Suppressor macrophage treated with lipopolysaccharide for 1 hour (primary cell): ENCODE data around the gene SMPX.

Source experiments
- DNase-seq, 3 donors: peaks; one replicate each; pipeline ENCODE4 v3.0.0-alpha.2; 2020 to 2022

Gene SMPX

DNA sequence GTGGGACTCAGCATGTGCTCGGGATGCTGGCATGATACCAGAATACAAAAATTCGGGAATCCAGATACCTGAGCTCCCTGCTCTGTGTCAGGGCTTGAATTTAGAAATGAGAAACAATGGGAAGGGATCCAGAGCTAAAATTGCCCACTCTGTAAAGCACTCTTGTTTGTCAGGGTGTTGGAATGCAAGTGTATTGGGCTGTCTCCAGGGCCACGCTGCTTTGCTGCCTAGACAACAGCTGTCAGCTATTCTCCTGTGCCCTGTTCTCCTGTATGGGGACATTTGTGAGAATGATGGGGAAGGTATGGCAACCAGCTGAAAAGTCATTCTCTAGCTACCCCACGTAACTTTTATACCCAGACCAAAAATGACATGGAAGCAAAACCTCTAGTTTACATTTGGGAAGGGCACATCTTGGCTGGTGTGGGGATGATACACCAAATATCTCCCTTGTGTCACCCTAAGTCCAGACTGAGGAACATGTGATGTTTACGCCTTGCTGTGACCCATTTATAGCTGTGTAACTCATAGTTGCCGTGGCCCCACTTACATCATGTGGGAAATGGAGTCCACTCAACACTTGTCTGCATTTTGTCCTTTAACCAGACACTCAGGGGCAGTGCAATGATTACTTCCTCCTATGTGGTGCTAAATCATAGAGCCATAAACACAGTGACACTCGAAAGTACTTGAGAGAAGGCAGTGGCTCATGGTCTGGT, 46.6 kb downstream of the SMPX start:
- DNase-seq, result no peak

DNA sequence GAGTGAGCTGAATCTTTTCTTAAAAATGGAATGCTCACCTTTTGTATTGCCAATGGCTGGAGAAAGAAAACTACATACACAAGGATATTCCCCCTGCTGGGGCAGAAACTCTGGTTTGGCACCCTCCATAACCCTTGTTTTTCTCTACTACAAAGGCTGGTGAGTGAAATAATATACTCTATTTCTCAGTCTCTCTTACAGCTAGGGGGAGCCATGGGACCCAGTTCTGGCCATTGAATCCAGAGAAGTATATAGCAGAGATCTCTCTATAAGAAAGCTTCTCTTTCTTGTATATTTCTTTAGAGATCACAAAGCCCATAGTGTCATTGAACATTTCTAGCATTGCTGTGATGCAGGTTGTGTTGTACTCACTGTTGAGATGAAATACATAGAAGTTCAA, 49.8 kb downstream of the SMPX start:
- DNase-seq, result no peak

DNA sequence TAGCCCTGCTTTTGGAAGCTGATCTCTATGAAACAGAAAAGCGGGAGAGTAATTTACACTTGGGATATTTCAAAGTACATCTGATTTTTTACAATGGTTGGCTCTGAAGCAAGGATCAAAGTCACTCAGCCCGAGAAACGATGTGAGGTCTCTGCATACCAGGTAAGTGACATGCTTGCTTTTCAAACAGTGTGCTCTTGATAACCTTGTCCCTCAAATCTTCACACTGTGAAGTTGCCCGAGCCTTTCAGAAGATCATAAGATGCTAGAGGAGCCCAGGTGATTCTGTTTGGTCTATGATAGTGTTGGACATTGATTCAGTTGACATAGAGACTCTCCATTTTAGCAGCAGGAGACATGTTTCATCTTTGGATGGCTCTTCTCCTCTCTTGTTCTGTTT, 52.7 kb downstream of the SMPX start:
- DNase-seq, result no peak

DNA sequence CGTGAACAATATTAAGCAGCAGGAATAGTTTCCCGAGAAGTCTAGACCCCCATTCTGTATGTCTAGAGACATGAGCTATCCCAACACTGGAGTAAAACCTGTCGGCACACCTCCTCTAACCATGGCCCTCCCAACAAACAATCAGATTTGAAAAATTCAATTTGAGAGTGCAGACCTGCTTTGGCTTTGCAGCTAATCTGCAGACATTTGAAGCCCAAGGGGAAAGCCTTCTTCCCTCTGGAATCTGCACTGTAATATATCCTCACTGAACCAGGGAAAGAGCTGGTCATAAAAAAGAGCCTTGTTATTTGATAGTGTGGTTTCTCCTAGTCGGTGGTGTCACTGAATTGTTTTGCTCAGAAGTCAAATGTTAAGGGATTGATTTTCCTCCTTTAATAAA, 55.2 kb downstream of the SMPX start:
- DNase-seq, result no peak

DNA sequence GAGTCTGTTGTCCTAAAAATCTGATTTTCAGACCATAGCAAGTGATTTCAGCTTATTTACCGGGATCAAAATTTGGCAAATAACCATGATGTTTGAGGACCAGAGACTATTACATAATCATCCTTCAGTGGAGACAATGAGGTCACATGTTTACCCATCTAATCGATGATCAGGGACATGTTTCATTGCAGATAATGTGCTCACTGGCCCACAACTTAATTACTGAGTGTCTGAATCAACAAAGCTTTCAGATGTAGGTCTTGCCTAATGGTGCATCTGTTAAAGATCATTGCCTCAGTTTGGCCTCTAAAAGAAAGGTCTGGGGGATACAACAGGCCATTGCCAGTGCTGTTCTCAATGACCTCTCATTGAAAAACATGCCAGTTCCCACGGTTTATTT, 56.9 kb downstream of the SMPX start:
- no peak for DNase-seq

DNA sequence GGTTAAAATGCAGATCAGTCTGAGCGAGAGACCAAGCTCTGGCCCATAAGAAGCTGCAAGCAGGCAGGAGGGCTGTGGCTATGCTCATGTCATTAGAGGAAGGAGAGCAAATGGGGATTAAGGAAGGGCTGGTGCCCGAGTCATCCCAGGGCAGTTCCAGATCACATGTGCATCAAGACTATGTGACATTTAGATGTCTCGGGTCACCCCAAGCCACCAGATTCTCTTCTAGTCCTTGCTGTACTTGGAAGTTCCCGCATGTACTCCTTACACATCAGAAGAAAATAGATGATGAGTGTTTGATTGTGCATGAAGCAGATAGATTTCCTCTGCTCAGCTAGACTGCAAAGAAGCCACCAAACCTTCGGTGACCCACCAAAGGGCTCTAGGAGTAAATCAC, 57.6 kb downstream of the SMPX start:
- peak; percentile 54 to 61 (median 60) for DNase-seq

DNA sequence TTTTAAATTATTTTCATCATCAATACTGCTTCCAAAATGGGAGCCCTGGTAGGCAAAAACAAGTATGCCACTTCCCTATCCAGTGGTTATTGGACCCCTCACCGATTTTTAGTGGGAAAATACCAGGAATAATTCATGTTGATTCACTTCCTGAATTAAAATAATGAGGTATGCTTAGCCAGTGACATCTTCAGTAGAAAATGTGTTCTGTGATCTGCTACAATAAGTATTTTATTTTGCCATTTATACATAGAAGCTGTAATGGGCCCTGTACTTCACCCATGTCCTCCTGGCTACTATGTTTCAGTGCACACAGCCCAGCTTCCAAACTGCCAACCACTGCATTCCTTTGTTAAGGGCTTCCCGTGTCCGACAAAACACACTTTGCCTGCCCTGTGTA, 58.8 kb downstream of the SMPX start:
- DNase-seq, result no peak

DNA sequence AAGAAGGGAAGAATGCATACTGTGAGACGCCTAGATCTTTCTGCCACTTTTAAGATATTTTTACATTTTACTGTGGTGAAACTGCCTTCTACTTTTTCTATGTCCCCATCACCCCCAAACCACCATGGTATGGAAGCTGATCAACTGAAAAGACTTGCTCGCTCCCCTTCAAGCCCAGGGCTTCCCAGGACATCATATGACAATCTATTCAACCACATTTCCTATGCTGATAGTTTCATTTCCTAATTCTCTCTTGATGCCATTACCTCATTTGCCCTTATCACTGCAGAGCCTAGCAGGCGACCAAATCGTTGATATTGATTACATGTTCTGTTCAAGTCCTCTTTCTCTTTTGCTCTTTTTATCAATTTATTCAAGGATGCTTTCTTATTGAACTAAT, 59.6 kb downstream of the SMPX start:
- DNase-seq, result peak; percentile 23 to 57 (median 54)

DNA sequence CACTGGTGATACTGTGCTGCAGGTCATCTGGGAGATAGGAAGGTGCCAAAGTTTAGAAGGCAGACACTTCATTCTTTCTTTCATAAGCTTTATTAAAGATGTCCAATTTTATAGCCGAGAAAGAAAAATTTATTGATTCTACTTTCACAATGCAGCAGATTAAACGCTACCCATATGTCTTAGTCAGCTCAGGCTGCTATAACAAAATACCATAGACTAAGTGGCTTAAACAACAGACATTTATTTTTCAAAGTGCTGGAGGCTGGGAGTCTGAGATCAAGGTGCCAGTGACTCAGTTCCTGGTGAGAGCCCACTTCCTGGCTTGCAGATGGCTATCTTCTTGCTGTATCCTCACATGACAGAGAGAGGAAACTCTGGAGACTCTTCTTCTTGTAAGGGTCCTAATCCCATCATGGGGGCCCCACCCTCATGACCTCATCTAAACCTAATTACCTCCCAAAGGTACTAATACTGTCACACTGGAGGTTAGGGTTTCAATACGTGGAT, 66.4 kb downstream of the SMPX start:
- no peak for DNase-seq

DNA sequence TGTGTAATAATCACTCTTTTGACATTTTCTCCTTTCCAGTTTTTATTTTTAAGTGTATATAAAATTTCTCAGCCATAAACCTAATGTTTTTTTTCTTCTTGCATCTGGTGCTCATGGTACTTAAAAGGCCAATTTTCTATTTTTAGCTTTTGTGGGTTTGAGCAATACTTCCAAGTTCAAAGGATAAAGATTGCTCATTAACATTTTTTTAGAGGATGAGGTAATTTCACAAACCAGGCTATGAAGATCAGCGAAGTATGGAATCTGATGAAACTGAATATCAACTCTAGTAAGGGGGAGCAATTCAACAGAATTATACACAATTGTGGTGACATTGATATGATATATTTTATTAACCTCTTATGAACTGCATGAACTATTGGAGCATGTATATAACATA, 74.0 kb downstream of the SMPX start:
- DNase-seq, result no peak

DNA sequence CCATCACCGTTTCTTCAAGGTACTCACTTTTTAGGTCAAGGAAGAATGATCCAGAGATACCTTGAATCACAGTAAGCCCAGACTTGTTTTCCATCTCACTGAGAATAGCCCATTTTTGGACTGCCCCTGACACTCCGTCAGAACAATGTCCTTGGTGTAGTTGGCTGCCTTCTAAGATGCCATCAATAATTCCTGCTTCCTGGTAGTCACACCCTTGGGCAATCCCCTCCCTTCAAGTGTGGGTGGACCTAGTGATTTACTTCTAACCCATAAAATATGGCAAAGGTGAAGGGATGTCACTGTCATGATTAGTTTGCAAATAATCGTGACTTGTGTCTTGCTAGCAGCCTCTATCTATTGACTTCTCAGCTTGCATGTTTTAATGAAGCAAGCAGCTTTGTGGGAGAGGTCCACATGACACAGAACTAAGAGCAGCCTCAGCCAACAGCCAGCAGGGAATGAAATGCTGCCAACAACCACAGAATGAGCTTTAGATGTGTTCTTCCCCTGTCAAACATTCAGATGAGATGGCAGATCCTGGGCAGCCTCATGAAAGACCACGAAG, 79.8 kb downstream of the SMPX start:
- DNase-seq, result no peak

DNA sequence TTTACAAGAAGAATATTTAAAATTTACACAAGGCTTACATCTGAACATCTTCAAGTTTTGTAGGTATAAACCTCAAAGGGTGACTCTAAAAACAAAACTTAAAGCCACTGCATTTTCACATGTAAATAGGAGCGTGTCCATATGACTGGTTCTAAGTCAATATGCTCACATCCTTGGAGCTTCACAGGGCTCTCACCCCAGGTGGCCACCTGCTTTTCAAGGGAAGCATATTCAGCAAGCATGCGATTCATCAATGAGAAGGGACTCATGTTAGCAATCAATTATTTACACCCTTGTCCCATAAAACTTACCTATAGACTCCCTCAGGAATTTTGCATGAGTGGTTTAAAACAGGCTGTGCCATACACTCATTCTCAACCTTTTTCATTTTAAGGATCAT, 82.0 kb downstream of the SMPX start:
- no peak for DNase-seq

DNA sequence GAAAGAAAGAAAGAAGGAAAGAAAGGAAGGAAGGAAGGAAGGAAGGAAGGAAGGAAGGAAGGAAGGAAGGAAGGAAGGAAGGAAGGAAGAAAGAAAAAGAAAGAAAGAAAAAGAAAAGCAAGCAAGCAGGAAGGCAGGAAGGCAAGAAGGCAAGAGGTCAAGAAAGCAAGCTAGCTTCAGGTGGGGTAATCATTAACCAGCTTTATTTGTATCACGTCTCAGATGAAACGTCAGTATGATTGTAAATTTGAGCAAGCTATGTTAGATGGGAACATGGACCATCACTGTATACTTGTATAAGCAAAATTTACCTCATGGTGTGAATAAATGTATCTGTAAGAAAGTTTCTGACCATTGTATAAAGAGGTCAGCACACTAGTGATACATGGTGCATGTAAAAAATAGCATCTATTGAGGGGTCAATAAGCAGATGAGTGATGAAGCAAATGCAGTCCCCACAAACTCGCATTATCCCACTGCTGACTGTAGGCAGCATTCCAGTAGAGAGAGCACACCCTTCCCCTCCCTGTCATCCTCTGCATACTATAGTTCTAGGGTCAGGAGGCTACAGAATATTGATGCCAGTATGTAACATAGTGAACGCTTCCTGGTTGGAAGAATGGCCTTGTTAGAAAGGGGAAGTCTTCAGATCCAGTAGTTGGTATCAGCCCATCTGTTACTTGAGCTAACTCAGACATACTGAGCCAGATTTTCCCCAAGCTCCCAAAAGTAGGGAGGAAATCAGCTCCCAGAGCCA, 83.3 kb downstream of the SMPX start:
- no peak for DNase-seq

DNA sequence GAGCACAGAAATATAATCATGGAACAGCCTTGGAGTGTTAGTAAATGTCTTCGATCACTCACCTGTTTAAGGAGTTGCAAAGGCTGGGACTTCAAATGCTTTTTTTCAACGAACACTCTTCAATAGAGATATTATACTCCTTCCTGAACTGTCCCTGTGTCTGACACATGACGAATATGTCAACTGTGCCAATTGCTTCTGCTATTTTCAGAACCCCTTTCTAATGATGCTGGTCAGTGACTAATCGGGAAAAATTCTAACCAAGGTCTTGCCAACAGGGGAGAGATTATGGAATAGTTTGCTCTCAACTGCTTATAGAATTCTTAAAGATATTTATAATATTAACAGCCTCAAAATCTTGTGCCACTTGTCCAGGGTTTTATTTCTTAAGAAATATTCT, 91.2 kb downstream of the SMPX start:
- DNase-seq, result no peak

DNA sequence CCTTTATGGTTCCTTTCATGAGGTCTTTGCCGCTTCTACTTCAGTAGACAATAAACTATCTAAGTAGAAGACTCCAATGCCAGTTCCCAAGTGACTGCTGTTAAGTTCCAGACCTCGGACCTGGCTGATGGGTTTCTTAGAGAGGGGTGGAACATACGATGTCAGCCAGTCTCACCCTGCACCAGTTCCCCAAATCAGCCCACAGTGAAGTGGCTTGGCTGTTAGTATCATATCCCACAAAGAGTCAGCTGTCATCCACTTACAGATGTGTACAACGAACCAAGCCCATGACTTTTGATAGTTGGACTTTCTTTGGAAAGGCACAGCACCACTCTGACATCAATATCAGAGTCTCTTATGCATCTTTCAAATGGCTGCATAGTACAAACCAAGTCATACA, 91.7 kb downstream of the SMPX start:
- no peak for DNase-seq

DNA sequence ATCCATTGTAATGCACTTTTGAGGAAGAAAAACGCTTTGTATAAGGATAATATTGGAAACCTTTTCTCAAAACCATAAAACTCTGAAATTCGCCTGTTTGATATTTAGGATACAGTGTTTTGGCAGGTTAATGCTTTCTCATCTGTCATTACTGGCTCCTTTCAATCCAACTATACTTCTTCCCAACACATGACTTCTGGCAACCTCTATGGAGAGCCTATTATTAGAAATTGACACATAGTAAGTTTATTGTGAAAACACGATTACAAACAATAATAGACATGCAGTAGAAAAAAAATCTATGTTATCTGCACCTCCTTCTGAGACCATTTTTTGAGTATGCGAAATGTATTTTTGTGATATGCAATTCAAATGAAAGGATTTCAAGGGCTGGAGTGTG, 95.2 kb downstream of the SMPX start:
- DNase-seq, result no peak

DNA sequence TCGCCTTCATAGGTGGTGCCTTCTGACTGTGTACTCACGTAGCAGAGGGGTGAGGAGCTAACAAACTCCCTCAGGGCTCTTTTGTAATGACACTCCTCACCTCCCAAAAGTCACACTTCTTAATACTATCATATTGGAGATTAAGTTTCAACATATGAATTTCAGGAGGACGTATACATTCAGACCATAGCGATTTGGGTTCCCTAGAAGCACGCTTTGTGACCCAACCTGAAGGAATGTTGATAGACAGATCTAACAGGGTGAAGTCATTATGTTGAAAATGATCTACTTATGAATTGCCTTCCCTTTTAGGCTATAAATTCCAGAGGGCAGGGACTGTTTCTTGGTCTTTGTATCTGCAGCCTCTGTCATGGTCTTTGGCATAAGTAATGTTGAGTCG, 96.6 kb downstream of the SMPX start:
- no peak for DNase-seq

DNA sequence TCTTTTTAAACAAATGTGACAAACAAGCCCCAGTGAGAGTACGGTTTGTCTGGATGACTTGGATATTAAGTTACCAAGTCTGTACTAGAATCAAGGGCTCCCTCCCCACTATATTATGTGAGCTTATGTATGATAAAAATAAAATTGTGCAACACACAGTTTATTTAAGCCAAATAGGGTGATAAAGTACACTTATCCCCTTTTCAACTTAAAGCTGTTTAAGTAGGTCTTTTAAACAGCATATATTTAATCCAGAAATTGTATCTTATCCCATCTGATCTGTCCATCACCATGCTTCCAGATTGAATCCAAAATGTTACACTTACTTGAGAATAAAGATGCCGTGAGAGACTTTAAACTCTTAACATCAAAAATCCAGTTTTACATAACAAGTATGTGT, 97.8 kb downstream of the SMPX start:
- DNase-seq, result no peak

DNA sequence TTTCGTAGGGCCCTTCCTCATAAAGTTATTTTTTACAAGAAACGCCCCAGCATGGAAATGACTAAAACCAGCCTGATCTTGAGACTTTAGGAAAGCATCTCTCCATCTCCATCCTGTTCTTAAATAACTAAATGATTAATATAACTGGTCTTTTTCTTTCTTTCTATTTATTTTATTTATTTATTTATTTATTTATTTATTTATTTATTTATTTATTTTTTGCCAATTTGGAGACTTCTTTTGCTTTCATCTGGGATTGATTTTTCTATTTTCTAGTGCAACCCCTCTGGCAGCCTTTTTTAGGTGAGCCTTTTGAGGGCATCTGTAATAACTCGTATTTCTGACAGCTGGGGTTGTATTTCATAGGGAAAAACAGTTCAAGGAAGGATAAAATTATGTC, 98.6 kb downstream of the SMPX start:
- DNase-seq, result no peak

DNA sequence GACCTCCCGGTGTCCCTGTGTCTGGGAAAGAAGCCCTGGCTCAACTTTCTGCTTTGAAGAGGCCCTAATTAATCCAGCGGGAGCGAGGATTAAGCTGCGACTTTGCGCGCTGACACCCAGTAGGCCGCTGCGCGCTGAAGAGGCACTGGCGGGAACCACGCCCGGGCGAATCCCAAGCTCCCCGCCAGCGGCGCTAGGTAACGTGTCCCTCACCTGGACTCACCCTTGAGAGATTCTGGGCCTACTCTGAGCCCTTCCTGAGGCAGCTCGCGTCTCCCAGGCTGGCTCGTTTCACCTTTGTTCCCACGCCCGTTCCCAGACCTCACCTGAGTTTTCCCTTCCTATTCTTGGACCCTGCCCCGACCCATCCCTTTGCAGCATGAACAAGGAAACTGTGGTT, 99.2 kb downstream of the SMPX start:
- DNase-seq, result no peak

DNA sequence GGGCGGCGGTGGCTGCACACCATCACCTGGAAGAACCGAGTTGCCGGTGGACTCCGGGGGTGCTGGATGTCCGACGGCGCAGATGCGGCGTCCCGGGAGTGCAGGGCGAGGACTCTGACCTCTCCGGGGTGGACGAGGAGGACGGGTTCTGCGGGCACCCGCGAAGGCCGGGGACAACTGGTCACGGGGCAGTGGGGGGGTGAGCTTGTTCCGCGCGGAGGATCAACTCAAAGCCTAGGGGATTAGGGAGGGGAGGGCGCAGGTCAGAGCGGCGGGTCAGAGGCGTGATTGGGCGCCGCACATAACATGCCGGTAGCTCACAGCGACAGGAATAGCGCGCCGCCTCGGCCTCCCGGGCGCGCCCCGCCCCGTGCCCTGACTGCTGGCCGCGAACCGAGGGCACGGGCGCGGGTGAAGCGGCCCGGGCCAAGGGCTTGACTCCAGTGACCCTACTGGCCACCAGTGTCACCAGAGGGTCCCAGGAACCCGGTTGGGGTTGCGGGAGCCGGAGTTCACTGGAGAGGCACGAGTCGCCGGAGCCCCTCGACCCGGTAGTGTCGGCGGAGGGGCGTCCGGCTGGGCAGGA, 99.7 kb downstream of the SMPX start, which contains the start of gene KLHL34:
KLHL34 (minus strand) TSS at position 179 of the 586 bp plus-strand sequence. CDS start 542 bp downstream, outside the sequence.
- DNase-seq, result no peak

DNA sequence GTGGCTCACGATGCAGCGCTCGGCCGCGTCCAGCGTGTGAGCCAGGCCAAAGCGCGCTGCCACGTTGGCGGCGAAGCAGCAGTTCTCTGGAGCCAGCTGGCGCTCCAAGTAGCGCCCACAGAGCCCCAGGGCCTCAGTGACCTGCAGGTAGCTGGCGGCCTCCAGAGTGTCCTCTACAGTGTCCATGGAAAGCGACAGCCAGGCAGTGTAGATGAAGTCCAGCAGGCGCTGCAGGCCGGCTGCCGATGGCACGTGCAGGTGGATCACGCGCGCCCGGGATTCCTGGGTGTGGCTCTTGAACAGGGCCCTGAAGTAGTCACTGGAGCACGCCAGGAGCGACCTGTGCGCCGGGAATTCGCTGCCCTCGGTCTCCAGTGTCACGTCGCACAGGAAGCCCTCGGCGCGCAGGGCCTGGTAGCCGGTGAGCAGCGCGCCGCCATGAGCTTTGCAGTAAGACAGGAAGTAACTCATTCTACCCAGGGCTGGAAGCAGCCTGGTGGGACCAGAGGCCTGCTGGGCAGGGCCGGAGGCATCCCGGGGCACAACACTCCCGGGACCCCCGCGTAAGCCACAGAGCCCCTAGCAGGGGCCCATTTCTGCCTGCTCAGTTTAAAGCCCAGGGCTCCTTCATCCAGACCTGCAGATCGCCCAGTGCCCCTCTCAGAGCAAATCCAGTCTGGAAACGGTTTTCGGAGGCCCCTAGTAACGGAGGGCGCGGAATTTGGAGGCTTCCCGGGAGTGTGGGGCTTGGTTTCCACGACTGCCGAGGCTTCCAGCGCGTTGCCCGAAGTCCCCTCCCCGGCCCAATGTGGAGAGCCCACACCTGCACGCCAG, 100.4 kb downstream of the SMPX start:
- no peak for DNase-seq
